ENCODE data around the gene ZBTB37. TPM values are rescaled to one million over a fixed set of nuclear protein-coding genes. Genes with fewer than 3 reads are reported as not detected.
A peak's percentile ranks its signal among the peaks of the same experiment; 100 is the strongest.

ZBTB37 gene
- total RNA-seq, 6 experiments from 2014 or later, result 2.8 to 6.1 (median 4.7) TPM

DNA sequence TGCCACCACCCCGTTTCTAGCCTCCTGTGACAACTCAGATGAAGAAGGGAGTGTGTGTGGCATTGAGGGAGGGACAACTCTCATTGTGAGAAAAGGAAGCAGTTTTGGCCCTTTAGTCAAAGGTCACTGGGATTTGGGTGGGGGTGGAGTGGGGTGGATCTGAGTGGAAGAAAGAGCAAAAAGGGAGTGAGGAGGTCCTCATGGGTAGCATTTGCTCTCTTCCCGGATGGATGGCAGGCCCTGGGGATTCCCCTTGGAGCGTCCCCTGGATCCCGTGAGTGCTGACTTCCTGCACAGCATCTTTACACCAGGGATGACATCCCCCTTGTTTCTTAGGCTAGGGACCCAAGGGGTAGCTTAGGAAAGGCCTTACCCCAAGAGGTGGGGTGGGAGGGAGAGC lies 48.5 kb downstream of the ZBTB37 start:
- Histone ChIP-seq H3K36me3 (peaks cover 0 to 29% (median 8%) of the 10 kb centered on the region in 4 donors), H3K9me3 (no peaks in the 10 kb centered on the region), H3K27ac (peak overlapping the region; percentile 51 to 94 (median 89)), H3K27me3 (no peaks in the 10 kb centered on the region), H3K4me1 (peaks cover 0 to 44% (median 6%) of the 10 kb centered on the region in 4 donors), H3K4me3 (peak overlapping the region; percentile 63 to 88 (median 84))
- intact Hi-C loops (cut with DNase I), result no loop called here
- ATAC-seq (peak; percentile 2 to 53 (median 30)), DNase-seq (peak in 2 of 3 donors; percentile 49 to 57)
- no peak for TF ChIP-seq POLR2A (IDR thresholded peaks at IDR 0.05)
- TF ChIP-seq, protein P1, sequence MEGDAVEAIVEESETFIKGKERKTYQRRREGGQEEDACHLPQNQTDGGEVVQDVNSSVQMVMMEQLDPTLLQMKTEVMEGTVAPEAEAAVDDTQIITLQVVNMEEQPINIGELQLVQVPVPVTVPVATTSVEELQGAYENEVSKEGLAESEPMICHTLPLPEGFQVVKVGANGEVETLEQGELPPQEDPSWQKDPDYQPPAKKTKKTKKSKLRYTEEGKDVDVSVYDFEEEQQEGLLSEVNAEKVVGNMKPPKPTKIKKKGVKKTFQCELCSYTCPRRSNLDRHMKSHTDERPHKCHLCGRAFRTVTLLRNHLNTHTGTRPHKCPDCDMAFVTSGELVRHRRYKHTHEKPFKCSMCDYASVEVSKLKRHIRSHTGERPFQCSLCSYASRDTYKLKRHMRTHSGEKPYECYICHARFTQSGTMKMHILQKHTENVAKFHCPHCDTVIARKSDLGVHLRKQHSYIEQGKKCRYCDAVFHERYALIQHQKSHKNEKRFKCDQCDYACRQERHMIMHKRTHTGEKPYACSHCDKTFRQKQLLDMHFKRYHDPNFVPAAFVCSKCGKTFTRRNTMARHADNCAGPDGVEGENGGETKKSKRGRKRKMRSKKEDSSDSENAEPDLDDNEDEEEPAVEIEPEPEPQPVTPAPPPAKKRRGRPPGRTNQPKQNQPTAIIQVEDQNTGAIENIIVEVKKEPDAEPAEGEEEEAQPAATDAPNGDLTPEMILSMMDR (IDR thresholded peaks at IDR 0.05), result no peak
- whole genome bisulfite sequencing (ENCODE audit: insufficient coverage, low coverage, low lambda C conversion rate, missing lambda C conversion rate), result 44% methylated on average over 4 of the region's 4 CpGs

DNA sequence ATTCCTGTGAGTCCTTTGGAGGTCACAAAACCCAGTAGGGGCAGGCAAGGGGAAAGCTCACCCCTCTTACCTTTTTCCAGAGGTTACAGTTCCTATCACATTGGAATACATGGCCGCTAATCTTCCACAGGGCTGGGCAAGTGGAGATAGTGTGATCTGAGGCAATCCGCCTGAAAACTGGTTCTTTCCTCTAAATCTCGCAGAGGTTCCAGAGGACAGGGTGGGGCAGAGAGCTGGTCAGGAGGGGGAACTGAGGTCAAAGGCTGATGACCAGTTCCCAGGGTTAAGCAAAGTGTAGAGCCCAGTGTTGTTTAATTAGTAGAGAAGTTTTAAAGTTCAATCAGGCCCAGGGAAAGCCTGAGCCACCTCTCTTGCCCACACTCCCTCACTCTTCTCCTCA lies 49.0 kb downstream of the ZBTB37 start, which contains the start of gene SERPINC1:
Gene SERPINC1, minus strand, starts transcription at position 179 of the 400 bp plus-strand sequence. Its CDS starts 68 bp downstream, at position 111.
- Histone ChIP-seq H3K4me3 (peak within 1 kb of the TSS; percentile 63 to 88 (median 84)), H3K9me3 (no peaks in the 10 kb centered on the region), H3K4me1 (peaks cover 0 to 44% (median 6%) of the 10 kb centered on the region in 4 donors), H3K27me3 (no peaks in the 10 kb centered on the region), H3K27ac (peak within 1 kb of the TSS; percentile 73 to 94 (median 89)), H3K36me3 (peaks cover 0 to 25% (median 5%) of the 10 kb centered on the region in 4 donors)
- 16% methylated on average over 3 of the region's 3 CpGs for WGBS (ENCODE audit: insufficient coverage, low coverage, low lambda C conversion rate, missing lambda C conversion rate)
- ATAC-seq, result peak; percentile 81 to 89 (median 83)
- peak; percentile 51 for TF ChIP-seq POLR2A (IDR thresholded peaks at IDR 0.05)
- TF ChIP-seq, protein P1 (IDR thresholded peaks at IDR 0.05), result no peak
- DNase-seq, result peak; percentile 60 to 89 (median 77)
- intact Hi-C loops (cut with DNase I), result no loop called here

DNA sequence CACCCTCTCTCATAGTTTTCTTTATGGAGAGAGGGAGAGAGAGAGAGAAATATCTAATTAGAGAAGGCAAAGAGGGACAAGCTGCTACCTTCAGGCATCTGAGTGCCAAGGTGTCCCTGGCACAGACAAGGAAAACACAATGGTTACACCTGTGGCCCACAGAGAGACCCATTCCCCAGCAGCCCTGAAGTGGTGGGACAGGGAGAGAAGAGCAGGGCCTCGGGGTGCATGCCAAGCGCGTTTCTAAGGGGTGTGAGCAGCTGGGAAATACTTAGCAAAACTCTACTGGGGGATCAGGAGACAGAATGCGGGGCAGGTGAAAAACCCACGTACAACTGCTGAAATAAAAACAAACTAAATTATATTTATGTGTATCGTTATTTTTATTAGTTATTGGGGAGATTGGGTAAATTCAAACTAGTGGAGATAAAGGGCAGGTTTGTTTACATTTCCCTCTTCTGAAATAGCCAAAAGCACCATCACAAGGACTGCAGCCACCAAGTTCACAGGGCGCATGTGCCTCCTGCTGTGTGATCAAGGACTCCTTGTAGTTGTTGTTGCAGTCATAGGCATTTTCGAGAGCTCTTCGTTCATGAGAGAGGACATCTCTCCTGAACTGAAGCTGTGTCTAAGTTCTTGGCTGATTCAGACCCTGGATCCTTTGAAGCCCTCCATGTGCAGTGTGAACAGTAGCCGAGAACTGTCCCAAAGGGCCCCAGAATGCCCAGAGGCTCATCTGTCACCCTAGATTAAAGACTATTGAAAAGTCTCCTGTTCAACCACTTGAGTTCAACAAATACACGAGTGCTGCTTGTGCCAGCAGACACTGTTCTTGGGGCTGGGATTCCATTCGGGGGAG lies 49.7 kb downstream of the ZBTB37 start:
- Histone ChIP-seq H3K4me1 (peaks cover 0 to 37% (median 6%) of the 10 kb centered on the region in 4 donors), H3K36me3 (peaks cover 0 to 17% (median 4%) of the 10 kb centered on the region in 4 donors), H3K9me3 (no peaks in the 10 kb centered on the region), H3K27ac (peak overlapping the region; percentile 73 to 94 (median 89)), H3K27me3 (no peaks in the 10 kb centered on the region), H3K4me3 (peak overlapping the region in 2 of 3 donors; percentile 84 to 88)
- WGBS (ENCODE audit: insufficient coverage, low coverage, low lambda C conversion rate, missing lambda C conversion rate), result 39% methylated on average over 6 of the region's 12 CpGs
- peak; percentile 32 to 50 (median 50) for ATAC-seq
- TF ChIP-seq, protein P1 (IDR thresholded peaks at IDR 0.05), result no peak
- TF ChIP-seq POLR2A (IDR thresholded peaks at IDR 0.05), result no peak
- DNase-seq, result peak; percentile 31 to 69 (median 62)
- intact Hi-C loops (cut with DNase I), result no loop called here

DNA sequence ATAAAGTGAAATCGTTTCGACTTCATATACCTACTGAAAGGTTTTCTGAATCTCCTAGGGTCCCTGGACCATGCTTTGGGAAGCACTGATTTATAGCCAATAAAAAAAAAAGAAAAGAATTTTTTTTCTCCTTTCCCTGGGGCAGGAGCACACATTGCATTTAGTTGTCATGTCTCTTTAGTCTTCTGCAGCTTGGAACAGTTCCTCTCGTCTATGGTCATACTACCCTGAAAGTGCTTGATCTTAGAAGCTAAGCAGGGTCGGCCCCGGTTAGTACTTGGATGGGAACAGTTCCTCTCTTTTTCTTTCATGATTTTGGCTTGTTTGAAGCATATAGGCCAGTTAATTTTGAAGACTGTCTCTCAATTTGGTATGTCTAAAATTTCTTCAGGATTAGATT lies 52.7 kb downstream of the ZBTB37 start:
- ATAC-seq (no peak), DNase-seq (no peak)
- intact Hi-C loops (cut with DNase I), result no loop called here
- TF ChIP-seq, protein P1 (IDR thresholded peaks at IDR 0.05), result no peak
- no peak for TF ChIP-seq POLR2A (IDR thresholded peaks at IDR 0.05)
- Histone ChIP-seq H3K27ac (no peak overlapping the region), H3K27me3 (no peaks in the 10 kb centered on the region), H3K4me1 (peaks cover 0 to 49% (median 6%) of the 10 kb centered on the region in 4 donors), H3K9me3 (no peaks in the 10 kb centered on the region), H3K36me3 (no peaks in the 10 kb centered on the region), H3K4me3 (no peak overlapping the region)
- 90% methylated on average over 4 of the region's 5 CpGs for WGBS (ENCODE audit: insufficient coverage, low coverage, low lambda C conversion rate, missing lambda C conversion rate)

Measured in right lobe of liver (tissue), 6 donors.